Measurements from ENCODE around the gene LGALS9B. TPM values are rescaled to one million over a fixed set of nuclear protein-coding genes. Genes with fewer than 3 reads are reported as not detected.
"Not testable (repeated sequence)": the region's sequence is repeated elsewhere in the genome, so short reads cannot be mapped to it uniquely, and the experiment has no call there.

The LGALS9B gene
- total RNA-seq, 2 donors from 2014 or later = not detected

GRCh38 chr17:20466553-20466952 lies 786 bp downstream of the LGALS9B start:
- H3K4me3 ChIP-seq; H3K36me3 ChIP-seq (replicated peaks in 1 of 2; ENCODE audit: insufficient read depth in 1 of 2, low read depth in 2 of 2); intact Hi-C loops (cut with DNase I); H3K27me3 ChIP-seq; ATAC-seq; H3K9me3 ChIP-seq; H3K27ac ChIP-seq; DNase-seq; H3K4me1 ChIP-seq: not testable (repeated sequence)
- 20 to 40% methylated on average over 1 of the region's 5 CpGs for WGBS, 2 donors

- not testable (repeated sequence) for ATAC-seq
Measured at GRCh38 chr17:20465535-20465934, 1.8 kb downstream of the LGALS9B start.

GRCh38 chr17:20464854-20465414 lies 2.4 kb downstream of the LGALS9B start:
- H3K9me3 ChIP-seq; H3K4me3 ChIP-seq; DNase-seq; H3K27me3 ChIP-seq; H3K4me1 ChIP-seq; H3K27ac ChIP-seq; H3K36me3 ChIP-seq (replicated peaks in 1 of 2; ENCODE audit: insufficient read depth in 1 of 2, low read depth in 2 of 2); intact Hi-C loops (cut with DNase I): not testable (repeated sequence)
- WGBS, 2 donors = 40% methylated on average over 5 of the region's 9 CpGs; no CpG with 5 or more reads in 1 of the 2 donors
- ATAC-seq = peak; percentile 47

More at GRCh38 chr17:20465535-20465934, 1.8 kb downstream of the LGALS9B start:
- DNase-seq; H3K9me3 ChIP-seq; H3K4me1 ChIP-seq; H3K27me3 ChIP-seq; H3K36me3 ChIP-seq (replicated peaks in 1 of 2; ENCODE audit: insufficient read depth in 1 of 2, low read depth in 2 of 2); H3K4me3 ChIP-seq; H3K27ac ChIP-seq; intact Hi-C loops (cut with DNase I): not testable (repeated sequence)
- no CpG with 5 or more reads among the region's 12 CpGs for WGBS, 2 donors

- H3K27me3 ChIP-seq; intact Hi-C loops (cut with DNase I); ATAC-seq; DNase-seq; H3K4me3 ChIP-seq; H3K27ac ChIP-seq; H3K36me3 ChIP-seq (replicated peaks in 1 of 2; ENCODE audit: insufficient read depth in 1 of 2, low read depth in 2 of 2); H3K4me1 ChIP-seq; H3K9me3 ChIP-seq: not testable (repeated sequence)
- no CpG with 5 or more reads among the region's 3 CpGs for WGBS, 2 donors
Measured at GRCh38 chr17:20462158-20462557, 5.2 kb downstream of the LGALS9B start.

GRCh38 chr17:20457848-20458381 lies 9.4 kb downstream of the LGALS9B start:
- H3K36me3 ChIP-seq (replicated peaks in 1 of 2; ENCODE audit: insufficient read depth in 1 of 2, low read depth in 2 of 2); intact Hi-C loops (cut with DNase I); DNase-seq; ATAC-seq; H3K9me3 ChIP-seq; H3K4me1 ChIP-seq; H3K27me3 ChIP-seq; H3K4me3 ChIP-seq; H3K27ac ChIP-seq: not testable (repeated sequence)
- 35 to 50% methylated on average over 5 to 6 of the region's 10 CpGs for WGBS, 2 donors

GRCh38 chr17:20455106-20455505 lies 12.2 kb downstream of the LGALS9B start:
- intact Hi-C loops (cut with DNase I); H3K4me3 ChIP-seq; H3K4me1 ChIP-seq; DNase-seq; H3K9me3 ChIP-seq; H3K36me3 ChIP-seq (replicated peaks in 1 of 2; ENCODE audit: insufficient read depth in 1 of 2, low read depth in 2 of 2); H3K27ac ChIP-seq; H3K27me3 ChIP-seq; ATAC-seq: not testable (repeated sequence)
- 23% methylated on average over 2 of the region's 10 CpGs; no CpG with 5 or more reads in 1 of the 2 donors for WGBS, 2 donors

- WGBS, 2 donors = 74% methylated on average over 2 of the region's 11 CpGs; no CpG with 5 or more reads in 1 of the 2 donors
- H3K36me3 ChIP-seq (replicated peaks in 1 of 2; ENCODE audit: insufficient read depth in 1 of 2, low read depth in 2 of 2); H3K4me3 ChIP-seq; H3K27me3 ChIP-seq; H3K27ac ChIP-seq; H3K9me3 ChIP-seq; intact Hi-C loops (cut with DNase I); DNase-seq; ATAC-seq; H3K4me1 ChIP-seq: not testable (repeated sequence)
Measured at GRCh38 chr17:20453820-20454434, 13.4 kb downstream of the LGALS9B start.

GRCh38 chr17:20450852-20451251 lies 16.5 kb downstream of the LGALS9B start:
- intact Hi-C loops (cut with DNase I); H3K36me3 ChIP-seq (replicated peaks in 1 of 2; ENCODE audit: insufficient read depth in 1 of 2, low read depth in 2 of 2); DNase-seq; H3K27me3 ChIP-seq; H3K4me1 ChIP-seq; H3K27ac ChIP-seq; ATAC-seq; H3K4me3 ChIP-seq; H3K9me3 ChIP-seq: not testable (repeated sequence)
- 21 to 60% methylated on average over 3 to 5 of the region's 12 CpGs for WGBS, 2 donors

- intact Hi-C loops (cut with DNase I); ATAC-seq; H3K36me3 ChIP-seq (replicated peaks in 1 of 2; ENCODE audit: insufficient read depth in 1 of 2, low read depth in 2 of 2); H3K4me1 ChIP-seq; H3K9me3 ChIP-seq; H3K27ac ChIP-seq; DNase-seq; H3K27me3 ChIP-seq; H3K4me3 ChIP-seq: not testable (repeated sequence)
- 58 to 74% methylated on average over 8 to 16 of the region's 26 CpGs for WGBS, 2 donors
Measured at GRCh38 chr17:20447534-20448321, 19.6 kb downstream of the LGALS9B start.

GRCh38 chr17:20446895-20447294 lies 20.4 kb downstream of the LGALS9B start:
- DNase-seq; H3K36me3 ChIP-seq (replicated peaks in 1 of 2; ENCODE audit: insufficient read depth in 1 of 2, low read depth in 2 of 2); H3K4me3 ChIP-seq; H3K4me1 ChIP-seq; ATAC-seq; H3K9me3 ChIP-seq; H3K27me3 ChIP-seq; H3K27ac ChIP-seq; intact Hi-C loops (cut with DNase I): not testable (repeated sequence)
- WGBS, 2 donors = 49 to 55% methylated on average over 6 of the region's 6 CpGs

- H3K9me3 ChIP-seq; H3K27ac ChIP-seq; H3K36me3 ChIP-seq (replicated peaks in 1 of 2; ENCODE audit: insufficient read depth in 1 of 2, low read depth in 2 of 2); DNase-seq; ATAC-seq; H3K4me3 ChIP-seq; H3K27me3 ChIP-seq; intact Hi-C loops (cut with DNase I); H3K4me1 ChIP-seq: not testable (repeated sequence)
- 0 to 100% methylated on average over 1 of the region's 8 CpGs for WGBS, 2 donors
Measured at GRCh38 chr17:20444581-20445236, 22.6 kb downstream of the LGALS9B start.

Measured in body of pancreas (tissue), 4 donors.